Lower lobe of right lung (tissue), 2 donors: Measurements from ENCODE around the gene GOLGA6A. TPM values are rescaled to one million over a fixed set of nuclear protein-coding genes. Genes with fewer than 3 reads are reported as not detected.

Experiments
- ATAC-seq, 2 donors: fragments of 200-7000 bp; cut with Tn5 transposase; one replicate each; pipeline ENCODE4 v1.9.1; 2020 to 2022; ENCODE audit warnings: mild to moderate bottlenecking in 2 of 2, moderate library complexity in 2 of 2
- DNase-seq: peaks from one replicate; pipeline ENCODE4 v3.0.0-alpha.2; 2020
- H3K27ac ChIP-seq: fragments of 200-600 bp; one replicate; pipeline ENCODE4 v1.8.0; 2022
- H3K27me3 ChIP-seq: fragments of 200-600 bp; one replicate; pipeline ENCODE4 v1.8.0; 2022; ENCODE audit warnings: low read depth
- H3K36me3 ChIP-seq: fragments of 200-600 bp; one replicate; pipeline ENCODE4 v1.8.0; 2022; ENCODE audit warnings: mild to moderate bottlenecking
- H3K4me1 ChIP-seq: fragments of 200-600 bp; one replicate; pipeline ENCODE4 v1.8.0; 2022
- H3K4me3 ChIP-seq: fragments of 200-600 bp; one replicate; pipeline ENCODE4 v1.8.0; 2022; ENCODE audit warnings: mild to moderate bottlenecking
- H3K9me3 ChIP-seq: fragments of 200-600 bp; one replicate; pipeline ENCODE4 v1.8.0; 2022
- CTCF ChIP-seq: fragments of 200-600 bp; IDR thresholded peaks from one replicate; pipeline ENCODE4 v1.8.0; 2022; ENCODE audit warnings: antibody characterized with exemption, mild to moderate bottlenecking
- intact Hi-C: fragments of 100-400 bp; cut with DNase I; formaldehyde crosslinking; loops from one replicate; pipeline ENCODE4 v1.11.0; 2022
- total RNA-seq: library from RNA; stranded (reverse); fragmentation: NEBNext Ultra II Directional; extraction: Animal tissue kit (Norgen Biotek cat#: 25700); gene quantifications from one replicate; pipeline ENCODE4 v1.2.1, GENCODE V29; 2021
- donor health status: DM: no; HTN: yes; CAD: no; lungs with severe emphysema.

Gene GOLGA6A
- total RNA-seq, 1 donor from 2014 or later: not detected

GRCh38 chr15:74123658-74124057 is 41.3 kb upstream of the GOLGA6A start:
- intact Hi-C loops: no loop called here
- TF ChIP-seq CTCF: no peak
- no peak for ATAC-seq

GRCh38 chr15:74123131-74123429 is 40.7 kb upstream of the GOLGA6A start:
- Histone ChIP-seq H3K27me3 (peaks cover 48% of the 10 kb centered on the region), H3K4me1 (peaks cover 9% of the 10 kb centered on the region), H3K36me3 (no peaks in the 10 kb centered on the region), H3K27ac (no peak overlapping the region), H3K4me3 (no peak overlapping the region), H3K9me3 (no peaks in the 10 kb centered on the region)
- no peak for ATAC-seq
- no peak for TF ChIP-seq CTCF
- no peak for DNase-seq
- intact Hi-C loops: no loop called here

More at GRCh38 chr15:74123658-74124057, 41.3 kb upstream of the GOLGA6A start:
- peaks cover 54% of the 10 kb centered on the region for H3K27me3 ChIP-seq
- DNase-seq: no peak
- H3K4me1 ChIP-seq: peaks cover 15% of the 10 kb centered on the region
- no peak overlapping the region for H3K27ac ChIP-seq
- H3K36me3 ChIP-seq: no peaks in the 10 kb centered on the region
- no peak overlapping the region for H3K4me3 ChIP-seq
- H3K9me3 ChIP-seq: no peaks in the 10 kb centered on the region

- Histone ChIP-seq H3K4me3 (no peak overlapping the region), H3K9me3 (no peaks in the 10 kb centered on the region), H3K27ac (no peak overlapping the region), H3K4me1 (peaks cover 4% of the 10 kb centered on the region), H3K36me3 (no peaks in the 10 kb centered on the region), H3K27me3 (peaks cover 44% of the 10 kb centered on the region)
- intact Hi-C loops: no loop called here
- DNase-seq: no peak
- no peak for TF ChIP-seq CTCF
- no peak for ATAC-seq
Observed at GRCh38 chr15:74122403-74123130, 40.2 kb upstream of the GOLGA6A start.

GRCh38 chr15:74121858-74122257 is 39.5 kb upstream of the GOLGA6A start:
- DNase-seq (no peak), ATAC-seq (no peak)
- TF ChIP-seq CTCF: no peak
- Histone ChIP-seq H3K36me3 (no peaks in the 10 kb centered on the region), H3K27ac (no peak overlapping the region), H3K4me1 (no peaks in the 10 kb centered on the region), H3K4me3 (no peak overlapping the region), H3K9me3 (no peaks in the 10 kb centered on the region), H3K27me3 (peaks cover 39% of the 10 kb centered on the region)
- intact Hi-C loops: no loop called here

DNA sequence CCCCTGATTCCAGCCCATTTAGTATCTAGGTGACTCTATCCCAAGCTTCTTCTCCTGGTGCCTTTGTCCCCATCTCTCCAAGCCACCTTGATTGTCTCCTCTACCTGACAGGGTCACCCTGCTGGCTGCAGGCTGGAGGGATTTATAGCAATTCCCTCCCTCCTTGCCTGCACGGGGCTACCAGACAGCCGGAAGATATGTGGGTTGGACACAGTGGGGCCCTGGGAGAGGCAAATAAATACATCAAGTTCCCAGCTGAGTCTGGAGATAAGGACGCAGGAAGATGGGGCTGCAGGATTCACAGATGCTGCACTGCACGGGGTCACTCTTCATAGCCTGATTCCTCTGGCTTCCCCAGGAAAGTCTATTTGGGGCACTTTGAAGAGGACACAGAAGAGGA is 38.7 kb upstream of the GOLGA6A start:
- H3K9me3 ChIP-seq: no peaks in the 10 kb centered on the region
- peaks cover 39% of the 10 kb centered on the region for H3K27me3 ChIP-seq
- intact Hi-C loops: no loop called here
- no peak for TF ChIP-seq CTCF
- H3K27ac ChIP-seq: no peak overlapping the region
- DNase-seq: no peak
- ATAC-seq: no peak
- H3K4me3 ChIP-seq: no peak overlapping the region
- no peaks in the 10 kb centered on the region for H3K36me3 ChIP-seq
- H3K4me1 ChIP-seq: no peaks in the 10 kb centered on the region
